ENCODE measurements around the gene SLC26A3.

Gene SLC26A3

GRCh38 chr7:107743567-107744344 is 59.3 kb downstream of the SLC26A3 start, which contains the start of gene CBLL1:
CBLL1 (plus strand) TSS chr7:107744142; CDS start chr7:107744164, 22 bp downstream.
- DNase-seq: peak; percentile 98

- no peak for DNase-seq
Observed at GRCh38 chr7:107742678-107743566, 60.1 kb downstream of the SLC26A3 start.

GRCh38 chr7:107728276-107728675 is 74.7 kb downstream of the SLC26A3 start:
- no peak for DNase-seq

GRCh38 chr7:107726356-107727130 is 76.5 kb downstream of the SLC26A3 start:
- no peak for DNase-seq

GRCh38 chr7:107725138-107725740 is 77.8 kb downstream of the SLC26A3 start:
- peak; percentile 69 for DNase-seq

GRCh38 chr7:107723255-107723654 is 79.8 kb downstream of the SLC26A3 start:
- DNase-seq: no peak

- no peak for DNase-seq
Observed at GRCh38 chr7:107721286-107721685, 81.7 kb downstream of the SLC26A3 start.

- DNase-seq: no peak
Observed at GRCh38 chr7:107718456-107719193, 84.4 kb downstream of the SLC26A3 start.

- DNase-seq: no peak
Observed at GRCh38 chr7:107715531-107715930, 87.5 kb downstream of the SLC26A3 start.

Measured in CD4-positive, alpha-beta T cell treated with Interleukin-17A for 4 hours (primary cell).